Posterior vena cava (tissue), 2 donors: ENCODE data around the gene SUPT16H. TPM values are rescaled to one million over a fixed set of nuclear protein-coding genes. Genes with fewer than 3 reads are reported as not detected.
"Not testable (repeated sequence)": the region's sequence is repeated elsewhere in the genome, so short reads cannot be mapped to it uniquely, and the experiment has no call there.

Experiments
- DNase-seq: peaks from one replicate; pipeline ENCODE4 v3.0.0-alpha.2; 2020; ENCODE audit warnings: low spot score
- intact Hi-C, 2 donors: fragments of 100-400 bp; cut with DNase I; formaldehyde crosslinking; loops; one replicate each; pipeline versions ENCODE4 v1.14.1 to v1.14.2; 2022 to 2023
- total RNA-seq, 2 donors: library from RNA; stranded (reverse); fragmentation: NEBNext Ultra II Directional; extraction: Animal tissue kit (Norgen Biotek cat#: 25700); gene quantifications; one replicate each; pipeline ENCODE4 v1.2.1, GENCODE V29; 2021
- donor health status: DM: yes; HTN: yes; CAD: no.
- donor health status: DM: yes; HTN: yes; CAD: no.

SUPT16H gene
- total RNA-seq, 2 donors from 2014 or later: 47.9 to 56.5 TPM

DNA sequence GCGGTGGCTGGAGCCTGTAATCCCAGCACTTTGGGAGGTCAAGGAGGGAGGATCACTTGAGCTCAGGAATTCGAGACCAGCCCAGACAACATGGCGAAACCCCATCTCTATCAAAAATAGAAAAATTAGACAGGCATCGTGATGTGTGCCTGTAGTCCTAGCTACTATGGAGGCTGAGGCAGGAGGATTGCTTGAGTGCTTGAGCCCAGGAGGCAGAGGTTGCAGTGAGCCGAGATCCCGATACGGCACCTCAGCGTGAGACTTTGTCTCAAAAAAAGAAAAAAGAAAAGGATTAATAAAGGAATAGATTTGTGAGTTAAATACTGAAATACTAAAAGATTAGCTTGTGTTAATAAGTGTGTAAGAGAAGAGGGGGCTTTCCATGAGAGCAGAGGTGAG, 74.6 kb downstream of the SUPT16H start:
- intact Hi-C loops: no loop called here
- no peak for DNase-seq

DNA sequence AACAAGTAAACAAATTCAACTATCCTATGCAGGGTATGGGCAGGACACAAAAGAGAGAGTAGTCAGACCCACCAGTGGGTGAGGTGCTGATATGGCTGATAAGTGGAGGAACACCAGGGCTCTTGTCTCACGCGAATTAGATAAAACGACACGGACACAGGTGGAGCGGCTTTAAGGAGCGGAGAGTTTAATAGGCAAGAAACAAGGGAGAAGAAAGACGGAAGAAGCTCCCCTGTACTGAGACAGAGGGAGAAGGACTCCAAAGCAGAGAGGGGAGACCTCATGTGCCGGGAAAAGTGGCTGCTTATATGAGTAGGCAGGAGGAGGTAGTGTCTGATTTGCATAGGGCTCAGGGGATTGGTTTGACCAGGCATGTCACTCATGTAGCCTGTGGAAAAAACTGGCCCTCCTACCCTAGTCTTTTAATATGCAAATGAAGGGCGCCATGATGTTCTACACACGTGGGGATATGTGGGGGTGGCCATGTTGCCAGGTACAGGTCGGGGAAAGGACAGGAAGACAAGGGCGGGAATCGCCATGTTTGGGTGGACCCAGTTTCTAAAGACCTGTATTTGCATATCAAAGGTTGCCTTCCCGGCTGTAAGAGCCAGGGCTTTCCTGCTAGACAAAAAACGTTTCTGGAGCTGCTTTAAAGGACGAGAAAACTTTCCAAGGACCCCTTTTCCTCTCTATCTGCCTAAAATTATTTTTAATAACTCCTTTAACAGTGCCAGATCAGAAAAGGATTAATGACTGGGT, 75.2 kb downstream of the SUPT16H start:
- intact Hi-C loops: no loop called here
- no peak for DNase-seq

DNA sequence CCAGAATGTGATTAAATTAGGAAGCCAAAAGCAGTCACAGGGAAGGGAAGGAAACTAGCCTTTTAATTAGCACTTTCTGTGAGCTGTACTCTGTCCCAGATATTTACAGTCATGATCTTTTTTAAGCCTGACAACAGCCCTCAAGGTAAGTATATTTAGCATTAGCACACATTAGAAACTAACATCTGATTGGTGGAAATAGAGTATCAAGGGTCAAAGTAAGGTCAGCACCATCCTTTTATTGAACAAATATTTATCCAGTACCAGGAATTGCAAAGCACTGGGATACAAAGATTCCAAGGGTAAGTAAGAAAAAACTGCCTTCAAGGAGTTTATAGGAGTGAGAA, 75.7 kb downstream of the SUPT16H start:
- DNase-seq: no peak
- intact Hi-C loops: no loop called here

DNA sequence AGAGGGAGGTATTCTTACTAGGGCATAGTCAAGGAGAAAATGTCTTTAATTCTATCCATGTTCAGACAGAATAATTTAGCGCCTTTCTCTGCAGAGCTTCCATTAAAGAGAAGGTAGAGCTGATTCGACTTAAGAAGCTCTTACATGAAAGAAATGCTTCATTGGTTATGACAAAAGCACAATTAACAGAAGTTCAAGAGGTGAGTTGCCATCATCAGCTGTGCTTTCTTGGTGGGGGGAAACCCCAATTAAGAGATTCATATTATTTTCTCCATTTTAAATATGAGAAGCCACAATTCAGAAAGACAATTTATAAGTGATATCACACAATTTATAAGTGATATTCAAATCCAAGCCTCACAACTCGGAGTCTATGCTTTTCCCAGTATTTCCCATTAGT, 76.2 kb downstream of the SUPT16H start:
- intact Hi-C loops: no loop called here
- no peak for DNase-seq

DNA sequence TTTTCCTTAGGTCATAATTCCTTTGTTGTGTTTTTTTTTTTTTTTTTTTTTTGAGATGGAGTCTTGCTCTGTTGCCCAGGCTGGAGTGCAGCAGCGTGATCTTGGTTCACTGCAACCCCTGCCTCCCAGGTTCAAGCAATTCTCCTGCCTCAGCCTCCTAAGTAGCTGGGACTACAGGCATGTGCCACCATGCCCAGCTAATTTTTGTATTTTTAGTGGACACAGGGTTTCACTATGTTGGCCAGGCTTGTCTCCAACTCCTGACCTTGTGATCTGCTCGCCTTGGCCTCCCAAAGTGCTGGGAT, 81.0 kb downstream of the SUPT16H start:
- intact Hi-C loops, DNase-seq: not testable (repeated sequence)

DNA sequence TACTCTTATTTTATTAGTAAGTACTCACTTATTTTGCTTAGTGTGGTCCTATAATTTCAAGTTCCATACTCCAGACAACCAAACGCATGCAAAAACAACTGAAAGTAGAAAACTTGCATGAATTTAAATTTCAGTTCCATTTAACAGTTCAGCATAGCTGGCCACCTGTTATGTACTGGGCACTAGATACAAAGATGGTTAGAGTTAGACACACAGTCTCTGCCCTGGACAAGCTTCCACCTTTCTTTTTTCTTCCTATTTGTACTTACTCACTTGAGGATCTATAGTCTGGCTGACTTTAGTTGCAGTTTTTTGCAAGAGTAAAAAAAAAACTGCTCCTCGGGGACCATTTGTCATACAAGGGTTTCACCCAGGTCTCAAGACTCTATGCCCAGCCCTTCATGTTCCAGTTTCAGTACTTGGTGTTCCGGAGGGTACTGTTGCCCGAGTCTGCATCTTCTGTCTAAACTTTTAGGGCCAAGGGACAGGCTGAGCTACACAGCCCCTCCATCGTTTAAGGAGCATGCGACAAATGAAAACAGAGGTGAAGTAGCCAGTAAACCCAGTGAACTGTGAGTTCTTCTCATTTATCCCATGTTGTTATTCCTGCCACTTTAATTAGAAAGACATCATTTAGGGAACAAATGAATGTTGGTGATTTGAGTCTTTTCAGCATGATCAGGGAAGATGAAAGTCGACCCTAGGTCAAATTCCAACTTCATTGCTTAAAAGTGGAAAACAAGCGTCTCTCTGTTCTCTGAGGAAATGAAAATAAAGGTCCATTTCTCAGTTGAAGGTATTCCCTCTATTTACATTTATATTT, 81.6 kb downstream of the SUPT16H start:
- DNase-seq: no peak
- intact Hi-C loops: no loop called here

Other genes with a start within 250 kb of the SUPT16H start
- gene OR5AU1, start 228.0 kb downstream of the SUPT16H start, total RNA-seq: not detected
- gene HNRNPC, start 114.6 kb downstream of the SUPT16H start, total RNA-seq: 100 to 1,000 TPM; 239 to 283 TPM
- gene RPGRIP1, start 103.9 kb downstream of the SUPT16H start, total RNA-seq: under 1 TPM; 0.10 to 0.88 TPM
- 10 to 100 TPM; 49.7 to 56.3 TPM for gene CHD8, start 72.1 kb upstream of the SUPT16H start, total RNA-seq
- gene RAB2B, start 92.9 kb upstream of the SUPT16H start, total RNA-seq: 10 to 100 TPM; 29.2 to 32.3 TPM
- 10 to 100 TPM; 56.1 to 67.3 TPM for gene TOX4, start 93.2 kb upstream of the SUPT16H start, total RNA-seq
- 10 to 100 TPM; 26.4 to 29.0 TPM for gene METTL3, start 127.3 kb upstream of the SUPT16H start, total RNA-seq
- 1 to 10 TPM; 6.2 to 7.1 TPM for gene SALL2, start 142.3 kb upstream of the SUPT16H start, total RNA-seq
- not detected for gene OR10G3, start 196.1 kb upstream of the SUPT16H start, total RNA-seq